IPS-20b (cell line): Measurements from ENCODE around the gene TUBA4A.
"Not testable (repeated sequence)": the region's sequence is repeated elsewhere in the genome, so short reads cannot be mapped to it uniquely, and the experiment has no call there.

ENCODE experiments used
- H3K27ac ChIP-seq: one replicate; pipeline ENCODE4 v1.5.1; 2013; ENCODE audit warnings: low read length
- H3K27me3 ChIP-seq: 2 replicates; pipeline ENCODE4 v1.6.1; 2013; ENCODE audit warnings: mild to moderate bottlenecking, low read length, inconsistent platforms; ENCODE audit not compliant: insufficient read depth
- H3K36me3 ChIP-seq: 2 replicates; pipeline ENCODE4 v1.6.1; 2013; ENCODE audit warnings: low read depth, mild to moderate bottlenecking, inconsistent platforms, low read length, moderate library complexity; ENCODE audit not compliant: insufficient read depth
- H3K4me1 ChIP-seq: 2 replicates; pipeline ENCODE4 v1.6.1; 2013; ENCODE audit warnings: mild to moderate bottlenecking, control low read depth, inconsistent platforms, low read length, moderate library complexity; ENCODE audit not compliant: insufficient read depth
- H3K4me3 ChIP-seq: 2 replicates; pipeline ENCODE4 v1.5.1; 2013; ENCODE audit warnings: mild to moderate bottlenecking, low read length, inconsistent platforms
- H3K9ac ChIP-seq: 2 replicates; pipeline ENCODE4 v1.6.1; 2013; ENCODE audit warnings: low read depth, mild to moderate bottlenecking, inconsistent platforms, low read length, moderate library complexity
- H3K9me3 ChIP-seq: 2 replicates; pipeline ENCODE4 v1.6.1; 2013; ENCODE audit warnings: mild to moderate bottlenecking, low read depth, low read length, inconsistent platforms; ENCODE audit not compliant: insufficient read depth

Gene TUBA4A

GRCh38 chr2:219292616-219293015, 38.9 kb upstream of the TUBA4A start:
- Histone ChIP-seq H3K27me3 (peaks cover 37% of the 10 kb centered on the region), H3K36me3 (no peaks in the 10 kb centered on the region), H3K4me3 (no peak overlapping the region), H3K27ac (no peak overlapping the region), H3K4me1 (no peaks in the 10 kb centered on the region), H3K9ac (no peak overlapping the region), H3K9me3 (no peaks in the 10 kb centered on the region)

DNA sequence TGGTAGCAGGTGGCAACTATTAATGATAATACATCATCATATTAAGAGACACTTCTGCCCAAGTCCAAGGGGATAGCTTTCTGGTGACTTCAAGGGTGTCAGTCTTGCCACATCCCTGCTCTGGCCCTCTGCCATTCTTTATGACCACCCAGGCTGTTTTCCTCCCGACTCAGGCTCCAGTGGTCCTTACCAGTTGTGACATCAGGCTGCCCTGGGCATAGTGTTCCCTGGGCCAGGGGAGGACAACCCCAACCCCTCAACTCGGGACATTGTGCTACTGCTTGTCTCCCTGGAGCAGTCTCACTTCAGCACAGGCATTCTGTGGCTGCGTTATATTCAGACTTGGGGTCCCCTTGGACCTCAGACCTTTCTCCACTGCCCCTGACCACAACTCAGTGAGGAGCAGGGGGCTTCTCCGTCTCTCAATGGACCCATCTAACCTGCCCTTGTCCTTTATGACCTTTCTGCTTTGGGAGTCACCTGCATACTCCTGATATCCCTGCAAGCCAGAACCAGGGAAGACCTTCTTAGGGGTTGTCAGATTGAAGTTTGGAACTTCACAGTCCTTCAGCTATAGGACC, 38.3 kb upstream of the TUBA4A start:
- no peaks in the 10 kb centered on the region for H3K36me3 ChIP-seq
- H3K27ac ChIP-seq, result no peak overlapping the region
- H3K9me3 ChIP-seq, result no peaks in the 10 kb centered on the region
- H3K4me1 ChIP-seq, result no peaks in the 10 kb centered on the region
- no peak overlapping the region for H3K4me3 ChIP-seq
- H3K9ac ChIP-seq, result no peak overlapping the region
- H3K27me3 ChIP-seq, result peaks cover 37% of the 10 kb centered on the region

GRCh38 chr2:219291394-219291793, 37.7 kb upstream of the TUBA4A start:
- peaks cover 33% of the 10 kb centered on the region for H3K27me3 ChIP-seq
- no peaks in the 10 kb centered on the region for H3K9me3 ChIP-seq
- no peaks in the 10 kb centered on the region for H3K4me1 ChIP-seq
- H3K4me3 ChIP-seq, result no peak overlapping the region
- H3K27ac ChIP-seq, result no peak overlapping the region
- H3K36me3 ChIP-seq, result no peaks in the 10 kb centered on the region
- H3K9ac ChIP-seq, result no peak overlapping the region

- no peak overlapping the region for H3K27ac ChIP-seq
- H3K27me3 ChIP-seq, result peaks cover 25% of the 10 kb centered on the region
- no peaks in the 10 kb centered on the region for H3K4me1 ChIP-seq
- no peak overlapping the region for H3K9ac ChIP-seq
- no peaks in the 10 kb centered on the region for H3K36me3 ChIP-seq
- H3K4me3 ChIP-seq, result no peak overlapping the region
- no peaks in the 10 kb centered on the region for H3K9me3 ChIP-seq
Observed at GRCh38 chr2:219290381-219291171, 36.9 kb upstream of the TUBA4A start.

GRCh38 chr2:219289537-219290361, 36.0 kb upstream of the TUBA4A start:
- H3K27ac ChIP-seq, result no peak overlapping the region
- H3K4me1 ChIP-seq, result no peaks in the 10 kb centered on the region
- no peaks in the 10 kb centered on the region for H3K9me3 ChIP-seq
- H3K36me3 ChIP-seq, result no peaks in the 10 kb centered on the region
- peaks cover 18% of the 10 kb centered on the region; the same call in 1 of the 2 replicates for H3K27me3 ChIP-seq
- no peak overlapping the region for H3K4me3 ChIP-seq
- H3K9ac ChIP-seq, result no peak overlapping the region

DNA sequence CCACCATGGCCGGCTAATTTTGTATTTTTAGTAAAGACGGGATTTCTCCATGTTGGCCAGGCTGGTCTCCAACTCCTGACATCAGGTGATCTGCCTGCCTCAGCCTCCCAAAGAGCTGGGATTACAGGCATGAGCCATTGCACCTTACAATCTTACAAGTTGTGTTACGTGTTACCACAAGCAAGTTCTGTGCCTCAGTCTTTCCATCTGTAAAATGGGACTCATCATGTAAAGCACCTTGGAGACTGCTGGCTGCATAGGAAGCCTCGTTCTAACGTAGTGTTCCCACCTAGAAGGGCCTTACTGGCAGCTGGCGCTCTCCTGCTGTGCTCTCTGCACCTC, 35.4 kb upstream of the TUBA4A start:
- Histone ChIP-seq H3K4me1 (no peaks in the 10 kb centered on the region), H3K27ac (no peak overlapping the region), H3K36me3 (no peaks in the 10 kb centered on the region), H3K4me3 (no peak overlapping the region), H3K9ac (no peak overlapping the region), H3K27me3 (peaks cover 16% of the 10 kb centered on the region; the same call in 1 of the 2 replicates), H3K9me3 (no peaks in the 10 kb centered on the region)

DNA sequence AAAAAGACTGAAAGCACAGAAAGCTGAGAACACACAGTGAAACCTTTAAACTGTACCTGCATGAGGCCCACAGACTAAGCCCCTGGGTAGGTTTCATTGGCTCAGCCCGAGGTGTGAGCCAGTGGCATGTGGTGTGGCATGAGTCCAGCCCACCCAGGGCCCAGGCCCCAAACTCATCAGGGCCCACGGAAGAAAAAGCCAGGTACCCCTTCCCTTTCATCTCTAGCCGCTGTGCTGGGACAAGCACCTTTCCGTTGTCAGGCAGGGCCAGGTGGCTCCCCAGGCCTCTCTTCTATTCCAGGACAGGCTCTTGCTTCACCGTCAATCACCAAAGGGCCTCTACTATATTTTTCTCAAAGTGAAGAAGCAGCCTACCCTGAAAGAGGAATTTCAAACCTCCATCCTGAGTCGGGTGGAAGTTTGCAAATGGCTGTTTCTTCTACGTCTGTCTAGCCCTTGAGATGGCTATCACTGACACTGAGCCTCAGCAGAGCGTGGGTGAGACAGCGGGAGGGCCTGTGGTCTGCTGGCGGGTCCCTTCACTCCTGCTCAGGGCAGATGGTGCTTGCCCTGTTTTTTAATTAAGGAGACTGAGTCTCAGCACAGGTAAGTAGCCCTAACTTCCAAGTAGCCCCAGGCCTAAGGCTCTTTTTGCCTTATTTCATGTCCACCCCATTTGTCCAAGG, 34.0 kb upstream of the TUBA4A start:
- H3K36me3 ChIP-seq, result peaks cover 6% of the 10 kb centered on the region; the same call in 1 of the 2 replicates
- no peaks in the 10 kb centered on the region for H3K4me1 ChIP-seq
- no peak overlapping the region for H3K27ac ChIP-seq
- H3K9me3 ChIP-seq, result no peaks in the 10 kb centered on the region
- no peak overlapping the region for H3K4me3 ChIP-seq
- peaks cover 8% of the 10 kb centered on the region; the same call in 1 of the 2 replicates for H3K27me3 ChIP-seq
- no peak overlapping the region for H3K9ac ChIP-seq

DNA sequence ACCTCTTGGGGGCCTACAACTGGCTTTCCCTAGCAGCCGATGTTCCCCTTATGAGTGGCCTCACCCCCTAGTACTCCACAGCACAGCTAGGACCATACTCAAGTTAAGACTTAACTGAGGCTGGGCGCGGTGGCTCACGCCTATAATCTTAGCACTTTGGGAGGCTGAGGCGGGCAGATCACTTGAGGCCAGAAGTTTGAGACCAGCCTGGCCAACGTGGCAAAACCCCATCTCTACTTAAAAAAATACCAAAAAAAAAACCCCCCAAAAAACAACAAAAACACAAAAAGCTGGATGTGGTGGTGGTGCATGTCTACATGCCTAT, 33.4 kb upstream of the TUBA4A start:
- not testable (repeated sequence) for H3K27me3 ChIP-seq, H3K27ac ChIP-seq, H3K4me3 ChIP-seq, H3K36me3 ChIP-seq, H3K9me3 ChIP-seq, H3K4me1 ChIP-seq, H3K9ac ChIP-seq

GRCh38 chr2:219286436-219287115, 32.9 kb upstream of the TUBA4A start:
- Histone ChIP-seq H3K27ac (no peak overlapping the region), H3K27me3 (peaks cover 4% of the 10 kb centered on the region; the same call in 1 of the 2 replicates), H3K4me3 (no peak overlapping the region), H3K9ac (no peak overlapping the region), H3K9me3 (no peaks in the 10 kb centered on the region), H3K36me3 (peaks cover 8% of the 10 kb centered on the region; the same call in 1 of the 2 replicates), H3K4me1 (no peaks in the 10 kb centered on the region)

- Histone ChIP-seq H3K4me1 (no peaks in the 10 kb centered on the region), H3K9ac (no peak overlapping the region), H3K27me3 (no peaks in the 10 kb centered on the region), H3K9me3 (no peaks in the 10 kb centered on the region), H3K4me3 (no peak overlapping the region), H3K27ac (no peak overlapping the region), H3K36me3 (peaks cover 11% of the 10 kb centered on the region; the same call in 1 of the 2 replicates)
Observed at GRCh38 chr2:219285894-219286425, 32.2 kb upstream of the TUBA4A start.

- Histone ChIP-seq H3K9ac (no peak overlapping the region), H3K27ac (no peak overlapping the region), H3K9me3 (no peaks in the 10 kb centered on the region), H3K4me1 (peaks cover 2% of the 10 kb centered on the region; the same call in 1 of the 2 replicates), H3K36me3 (peaks cover 14% of the 10 kb centered on the region; the same call in 1 of the 2 replicates), H3K27me3 (no peaks in the 10 kb centered on the region), H3K4me3 (no peak overlapping the region)
Observed at GRCh38 chr2:219285373-219285735, 31.6 kb upstream of the TUBA4A start.
